Suprapubic skin (tissue), 4 donors: ENCODE results near the gene FAT2. TPM values are rescaled to one million over a fixed set of nuclear protein-coding genes. Genes with fewer than 3 reads are reported as not detected.

ENCODE experiments used
- DNase-seq, 2 donors: peaks; one replicate each; pipeline ENCODE4 v3.0.0-alpha.2; 2019; ENCODE audit warnings: low spot score in 2 of 2
- H3K27ac ChIP-seq: fragments of 200-600 bp; sonication (generic); one replicate; pipeline ENCODE4 v1.5.1; 2019
- H3K27me3 ChIP-seq: fragments of 200-600 bp; sonication (generic); one replicate; pipeline ENCODE4 v1.5.1; 2019
- H3K36me3 ChIP-seq: fragments of 200-600 bp; sonication (generic); one replicate; pipeline ENCODE4 v1.5.1; 2019
- H3K4me1 ChIP-seq: fragments of 200-600 bp; sonication (generic); one replicate; pipeline ENCODE4 v1.5.1; 2019
- H3K4me3 ChIP-seq: fragments of 200-600 bp; sonication (generic); one replicate; pipeline ENCODE4 v1.5.1; 2019; ENCODE audit warnings: mild to moderate bottlenecking
- H3K9me3 ChIP-seq: fragments of 200-600 bp; sonication (generic); one replicate; pipeline ENCODE4 v1.5.1; 2019
- CTCF ChIP-seq, 2 donors: fragments of 200-600 bp in 1 of 2; fragments of 450-650 bp in 1 of 2; sonication (generic) in 1 of 2; IDR thresholded peaks; one replicate each; pipeline ENCODE4 v1.5.1; 2016 to 2019; ENCODE audit warnings: antibody characterized with exemption in 2 of 2, mild to moderate bottlenecking in 1 of 2, moderate library complexity in 1 of 2
- EP300 ChIP-seq: sonication (generic); formaldehyde crosslinking; IDR thresholded peaks from one replicate; pipeline ENCODE4 v1.6.1; 2017; ENCODE audit warnings: antibody characterized with exemption
- POLR2A ChIP-seq, 2 donors: fragments of 450-650 bp; IDR thresholded peaks; one replicate each; pipeline ENCODE4 v1.6.1; 2017; ENCODE audit warnings: antibody characterized with exemption in 2 of 2, mild to moderate bottlenecking in 2 of 2, moderate library complexity in 2 of 2
- POLR2AphosphoS5 ChIP-seq, 3 donors: sonication (generic); formaldehyde crosslinking; IDR thresholded peaks; one replicate each; pipeline ENCODE4 v1.6.1; 2017; ENCODE audit warnings: antibody characterized with exemption in 3 of 3
- WGBS: methylation state at CpG from one replicate; pipeline ENCODE4 v1.1.5; 2018; 5-methylcytosine and 5-hydroxymethylcytosine counted together
- total RNA-seq, 4 donors: library from RNA; depleted of rRNA; stranded (reverse); fragments of >200 nt; gene quantifications; one replicate each; pipeline ENCODE4 v1.1.0, GENCODE V29; 2016

Gene FAT2
- total RNA-seq, 4 donors from 2014 or later, result 107 to 205 (median 164) TPM

GRCh38 chr5:151553130-151553670 is 37.9 kb downstream of the FAT2 start:
- Histone ChIP-seq H3K27me3 (no peaks in the 10 kb centered on the region), H3K9me3 (no peaks in the 10 kb centered on the region), H3K4me1 (no peaks in the 10 kb centered on the region), H3K27ac (no peak overlapping the region), H3K36me3 (peaks cover 47% of the 10 kb centered on the region), H3K4me3 (no peak overlapping the region)
- no peak for DNase-seq
- 77% methylated on average over 8 of the region's 10 CpGs for WGBS
- TF ChIP-seq POLR2A (IDR thresholded peaks at IDR 0.05), result no peak
- TF ChIP-seq CTCF (IDR thresholded peaks at IDR 0.05), result no peak
- no peak for TF ChIP-seq POLR2AphosphoS5 (IDR thresholded peaks at IDR 0.05)
- no peak for TF ChIP-seq EP300

- Histone ChIP-seq H3K4me3 (no peak overlapping the region), H3K9me3 (no peaks in the 10 kb centered on the region), H3K27ac (no peak overlapping the region), H3K4me1 (no peaks in the 10 kb centered on the region), H3K27me3 (no peaks in the 10 kb centered on the region), H3K36me3 (peaks cover 47% of the 10 kb centered on the region)
- 83% methylated on average over 3 of the region's 3 CpGs for WGBS
- no peak for DNase-seq
- no peak for TF ChIP-seq EP300
- no peak for TF ChIP-seq POLR2A (IDR thresholded peaks at IDR 0.05)
- TF ChIP-seq POLR2AphosphoS5 (IDR thresholded peaks at IDR 0.05), result no peak
- TF ChIP-seq CTCF (IDR thresholded peaks at IDR 0.05), result no peak
These were observed 39.1 kb downstream of the FAT2 start for GRCh38 chr5:151551985-151552384.

GRCh38 chr5:151550146-151550545 is 41.0 kb downstream of the FAT2 start:
- Histone ChIP-seq H3K27me3 (no peaks in the 10 kb centered on the region), H3K27ac (no peak overlapping the region), H3K4me1 (no peaks in the 10 kb centered on the region), H3K9me3 (no peaks in the 10 kb centered on the region), H3K36me3 (peaks cover 48% of the 10 kb centered on the region), H3K4me3 (no peak overlapping the region)
- TF ChIP-seq EP300 (no peak), POLR2A (IDR thresholded peaks at IDR 0.05) (no peak), POLR2AphosphoS5 (IDR thresholded peaks at IDR 0.05) (no peak), CTCF (IDR thresholded peaks at IDR 0.05) (no peak)
- DNase-seq, result no peak
- 58% methylated on average over 2 of the region's 2 CpGs for WGBS

GRCh38 chr5:151549713-151550112 is 41.4 kb downstream of the FAT2 start:
- Histone ChIP-seq H3K27ac (no peak overlapping the region), H3K9me3 (no peaks in the 10 kb centered on the region), H3K36me3 (peaks cover 47% of the 10 kb centered on the region), H3K27me3 (no peaks in the 10 kb centered on the region), H3K4me1 (no peaks in the 10 kb centered on the region), H3K4me3 (no peak overlapping the region)
- DNase-seq, result no peak
- TF ChIP-seq POLR2AphosphoS5 (IDR thresholded peaks at IDR 0.05) (no peak), POLR2A (IDR thresholded peaks at IDR 0.05) (no peak), CTCF (IDR thresholded peaks at IDR 0.05) (no peak), EP300 (no peak)
- WGBS, result 78% methylated on average over 2 of the region's 2 CpGs

- Histone ChIP-seq H3K4me3 (no peak overlapping the region), H3K4me1 (no peaks in the 10 kb centered on the region), H3K9me3 (no peaks in the 10 kb centered on the region), H3K27me3 (no peaks in the 10 kb centered on the region), H3K36me3 (peaks cover 38% of the 10 kb centered on the region), H3K27ac (no peak overlapping the region)
- no peak for DNase-seq
- no peak for TF ChIP-seq EP300
- TF ChIP-seq CTCF (IDR thresholded peaks at IDR 0.05), result no peak
- TF ChIP-seq POLR2A (IDR thresholded peaks at IDR 0.05), result no peak
- TF ChIP-seq POLR2AphosphoS5 (IDR thresholded peaks at IDR 0.05), result no peak
- WGBS, result 73% methylated on average over 4 of the region's 4 CpGs
These were observed 43.8 kb downstream of the FAT2 start for GRCh38 chr5:151547364-151547763.
